Measurements from ENCODE around the gene MON1B. TPM values are rescaled to one million over a fixed set of nuclear protein-coding genes. Genes with fewer than 3 reads are reported as not detected.

MON1B gene
- total and polyA plus RNA-seq, 2 of the 8 experiments (the other 6 are each of a cell fraction or from before 2014, with no cell fraction given) = 20.0 to 45.9 TPM

DNA sequence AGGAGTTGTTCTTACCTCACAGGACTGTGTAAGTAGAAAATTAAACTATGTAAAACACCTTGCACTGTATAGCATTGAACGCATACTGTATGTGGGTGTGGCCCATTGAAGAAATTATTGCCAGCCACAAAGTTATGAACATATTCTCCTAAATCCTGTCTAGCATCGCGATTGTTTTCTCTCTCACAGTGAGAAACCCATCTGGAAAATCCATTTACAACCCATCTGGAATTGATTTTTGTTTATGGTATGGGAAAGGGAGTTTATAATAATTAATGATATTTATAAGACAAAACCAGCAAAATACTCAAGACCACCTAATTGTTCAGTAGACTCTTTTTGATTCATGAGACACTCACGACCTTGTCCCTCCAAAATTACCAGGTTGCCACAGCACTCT lies 22.1 kb upstream of the MON1B start (continued):
- TF ChIP-seq CREB1 (IDR thresholded peaks at IDR 0.05) (no peak), BACH1 (IDR thresholded peaks at IDR 0.05; ENCODE audit: low read length) (no peak), TAF7 (optimal IDR thresholded peaks at IDR 0.05; ENCODE audit: borderline replicate concordance, low read depth, low read length) (no peak)
- TF ChIP-seq, protein P1, sequence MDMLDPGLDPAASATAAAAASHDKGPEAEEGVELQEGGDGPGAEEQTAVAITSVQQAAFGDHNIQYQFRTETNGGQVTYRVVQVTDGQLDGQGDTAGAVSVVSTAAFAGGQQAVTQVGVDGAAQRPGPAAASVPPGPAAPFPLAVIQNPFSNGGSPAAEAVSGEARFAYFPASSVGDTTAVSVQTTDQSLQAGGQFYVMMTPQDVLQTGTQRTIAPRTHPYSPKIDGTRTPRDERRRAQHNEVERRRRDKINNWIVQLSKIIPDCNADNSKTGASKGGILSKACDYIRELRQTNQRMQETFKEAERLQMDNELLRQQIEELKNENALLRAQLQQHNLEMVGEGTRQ (IDR thresholded peaks at IDR 0.05; ENCODE audit: low read length) = no peak
- TF ChIP-seq, protein P2, sequence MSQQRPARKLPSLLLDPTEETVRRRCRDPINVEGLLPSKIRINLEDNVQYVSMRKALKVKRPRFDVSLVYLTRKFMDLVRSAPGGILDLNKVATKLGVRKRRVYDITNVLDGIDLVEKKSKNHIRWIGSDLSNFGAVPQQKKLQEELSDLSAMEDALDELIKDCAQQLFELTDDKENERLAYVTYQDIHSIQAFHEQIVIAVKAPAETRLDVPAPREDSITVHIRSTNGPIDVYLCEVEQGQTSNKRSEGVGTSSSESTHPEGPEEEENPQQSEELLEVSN (IDR thresholded peaks at IDR 0.05) = no peak
- TF ChIP-seq, protein P3, sequence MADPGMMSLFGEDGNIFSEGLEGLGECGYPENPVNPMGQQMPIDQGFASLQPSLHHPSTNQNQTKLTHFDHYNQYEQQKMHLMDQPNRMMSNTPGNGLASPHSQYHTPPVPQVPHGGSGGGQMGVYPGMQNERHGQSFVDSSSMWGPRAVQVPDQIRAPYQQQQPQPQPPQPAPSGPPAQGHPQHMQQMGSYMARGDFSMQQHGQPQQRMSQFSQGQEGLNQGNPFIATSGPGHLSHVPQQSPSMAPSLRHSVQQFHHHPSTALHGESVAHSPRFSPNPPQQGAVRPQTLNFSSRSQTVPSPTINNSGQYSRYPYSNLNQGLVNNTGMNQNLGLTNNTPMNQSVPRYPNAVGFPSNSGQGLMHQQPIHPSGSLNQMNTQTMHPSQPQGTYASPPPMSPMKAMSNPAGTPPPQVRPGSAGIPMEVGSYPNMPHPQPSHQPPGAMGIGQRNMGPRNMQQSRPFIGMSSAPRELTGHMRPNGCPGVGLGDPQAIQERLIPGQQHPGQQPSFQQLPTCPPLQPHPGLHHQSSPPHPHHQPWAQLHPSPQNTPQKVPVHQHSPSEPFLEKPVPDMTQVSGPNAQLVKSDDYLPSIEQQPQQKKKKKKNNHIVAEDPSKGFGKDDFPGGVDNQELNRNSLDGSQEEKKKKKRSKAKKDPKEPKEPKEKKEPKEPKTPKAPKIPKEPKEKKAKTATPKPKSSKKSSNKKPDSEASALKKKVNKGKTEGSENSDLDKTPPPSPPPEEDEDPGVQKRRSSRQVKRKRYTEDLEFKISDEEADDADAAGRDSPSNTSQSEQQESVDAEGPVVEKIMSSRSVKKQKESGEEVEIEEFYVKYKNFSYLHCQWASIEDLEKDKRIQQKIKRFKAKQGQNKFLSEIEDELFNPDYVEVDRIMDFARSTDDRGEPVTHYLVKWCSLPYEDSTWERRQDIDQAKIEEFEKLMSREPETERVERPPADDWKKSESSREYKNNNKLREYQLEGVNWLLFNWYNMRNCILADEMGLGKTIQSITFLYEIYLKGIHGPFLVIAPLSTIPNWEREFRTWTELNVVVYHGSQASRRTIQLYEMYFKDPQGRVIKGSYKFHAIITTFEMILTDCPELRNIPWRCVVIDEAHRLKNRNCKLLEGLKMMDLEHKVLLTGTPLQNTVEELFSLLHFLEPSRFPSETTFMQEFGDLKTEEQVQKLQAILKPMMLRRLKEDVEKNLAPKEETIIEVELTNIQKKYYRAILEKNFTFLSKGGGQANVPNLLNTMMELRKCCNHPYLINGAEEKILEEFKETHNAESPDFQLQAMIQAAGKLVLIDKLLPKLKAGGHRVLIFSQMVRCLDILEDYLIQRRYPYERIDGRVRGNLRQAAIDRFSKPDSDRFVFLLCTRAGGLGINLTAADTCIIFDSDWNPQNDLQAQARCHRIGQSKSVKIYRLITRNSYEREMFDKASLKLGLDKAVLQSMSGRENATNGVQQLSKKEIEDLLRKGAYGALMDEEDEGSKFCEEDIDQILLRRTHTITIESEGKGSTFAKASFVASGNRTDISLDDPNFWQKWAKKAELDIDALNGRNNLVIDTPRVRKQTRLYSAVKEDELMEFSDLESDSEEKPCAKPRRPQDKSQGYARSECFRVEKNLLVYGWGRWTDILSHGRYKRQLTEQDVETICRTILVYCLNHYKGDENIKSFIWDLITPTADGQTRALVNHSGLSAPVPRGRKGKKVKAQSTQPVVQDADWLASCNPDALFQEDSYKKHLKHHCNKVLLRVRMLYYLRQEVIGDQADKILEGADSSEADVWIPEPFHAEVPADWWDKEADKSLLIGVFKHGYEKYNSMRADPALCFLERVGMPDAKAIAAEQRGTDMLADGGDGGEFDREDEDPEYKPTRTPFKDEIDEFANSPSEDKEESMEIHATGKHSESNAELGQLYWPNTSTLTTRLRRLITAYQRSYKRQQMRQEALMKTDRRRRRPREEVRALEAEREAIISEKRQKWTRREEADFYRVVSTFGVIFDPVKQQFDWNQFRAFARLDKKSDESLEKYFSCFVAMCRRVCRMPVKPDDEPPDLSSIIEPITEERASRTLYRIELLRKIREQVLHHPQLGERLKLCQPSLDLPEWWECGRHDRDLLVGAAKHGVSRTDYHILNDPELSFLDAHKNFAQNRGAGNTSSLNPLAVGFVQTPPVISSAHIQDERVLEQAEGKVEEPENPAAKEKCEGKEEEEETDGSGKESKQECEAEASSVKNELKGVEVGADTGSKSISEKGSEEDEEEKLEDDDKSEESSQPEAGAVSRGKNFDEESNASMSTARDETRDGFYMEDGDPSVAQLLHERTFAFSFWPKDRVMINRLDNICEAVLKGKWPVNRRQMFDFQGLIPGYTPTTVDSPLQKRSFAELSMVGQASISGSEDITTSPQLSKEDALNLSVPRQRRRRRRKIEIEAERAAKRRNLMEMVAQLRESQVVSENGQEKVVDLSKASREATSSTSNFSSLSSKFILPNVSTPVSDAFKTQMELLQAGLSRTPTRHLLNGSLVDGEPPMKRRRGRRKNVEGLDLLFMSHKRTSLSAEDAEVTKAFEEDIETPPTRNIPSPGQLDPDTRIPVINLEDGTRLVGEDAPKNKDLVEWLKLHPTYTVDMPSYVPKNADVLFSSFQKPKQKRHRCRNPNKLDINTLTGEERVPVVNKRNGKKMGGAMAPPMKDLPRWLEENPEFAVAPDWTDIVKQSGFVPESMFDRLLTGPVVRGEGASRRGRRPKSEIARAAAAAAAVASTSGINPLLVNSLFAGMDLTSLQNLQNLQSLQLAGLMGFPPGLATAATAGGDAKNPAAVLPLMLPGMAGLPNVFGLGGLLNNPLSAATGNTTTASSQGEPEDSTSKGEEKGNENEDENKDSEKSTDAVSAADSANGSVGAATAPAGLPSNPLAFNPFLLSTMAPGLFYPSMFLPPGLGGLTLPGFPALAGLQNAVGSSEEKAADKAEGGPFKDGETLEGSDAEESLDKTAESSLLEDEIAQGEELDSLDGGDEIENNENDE (IDR thresholded peaks at IDR 0.05; ENCODE audit: insufficient replicate concordance, low read length) = no peak
